H9 (cell line): ENCODE results near the gene SEMA3C. TPM values are rescaled to one million over a fixed set of nuclear protein-coding genes. Genes with fewer than 3 reads are reported as not detected.

Source experiments
- DNase-seq: peaks from one replicate; pipeline ENCODE4 v3.0.0-alpha.2; 2017
- H2AFZ ChIP-seq: one replicate; pipeline ENCODE4 v1.6.1; 2013; ENCODE audit warnings: mild to moderate bottlenecking, low read length, control low read depth, moderate library complexity
- H2AK5ac ChIP-seq: 2 replicates; pipeline ENCODE4 v1.6.1; 2013; ENCODE audit warnings: low read length, control low read depth, mixed read lengths; ENCODE audit not compliant: insufficient read length
- H2BK120ac ChIP-seq: one replicate; pipeline ENCODE4 v1.6.1; 2013; ENCODE audit warnings: low read depth, mild to moderate bottlenecking, low read length, control low read depth, inconsistent platforms; ENCODE audit not compliant: poor library complexity, severe bottlenecking
- H2BK12ac ChIP-seq: 2 replicates; pipeline ENCODE4 v1.6.1; 2013; ENCODE audit warnings: low read length, control low read depth, mixed read lengths, low read depth; ENCODE audit not compliant: insufficient read length
- H2BK15ac ChIP-seq: 2 replicates; pipeline ENCODE4 v1.6.1; 2013; ENCODE audit warnings: low read depth, low read length, control low read depth
- H2BK20ac ChIP-seq: one replicate; pipeline ENCODE4 v1.6.1; 2013; ENCODE audit warnings: low read depth, mild to moderate bottlenecking, low read length, control low read depth, inconsistent platforms; ENCODE audit not compliant: poor library complexity, severe bottlenecking
- H2BK5ac ChIP-seq: 2 replicates; pipeline ENCODE4 v1.6.1; 2013; ENCODE audit warnings: low read length, control low read depth, mixed read lengths; ENCODE audit not compliant: insufficient read length
- H3K14ac ChIP-seq: 2 replicates; pipeline ENCODE4 v1.6.1; 2013; ENCODE audit warnings: low read length, control low read depth; ENCODE audit not compliant: insufficient read depth
- H3K18ac ChIP-seq: 2 replicates; pipeline ENCODE4 v1.6.1; 2013; ENCODE audit warnings: low read depth, mild to moderate bottlenecking, mixed read lengths, low read length, control low read depth; ENCODE audit not compliant: insufficient read length
- H3K23ac ChIP-seq: 2 replicates; pipeline ENCODE4 v1.6.1; 2013; ENCODE audit warnings: low read length, control low read depth, mixed read lengths, low read depth; ENCODE audit not compliant: insufficient read length
- H3K23me2 ChIP-seq: 2 replicates; pipeline ENCODE4 v1.6.1; 2013; ENCODE audit warnings: low read depth, mild to moderate bottlenecking, mixed read lengths, low read length, control low read depth; ENCODE audit not compliant: insufficient read length, poor library complexity, severe bottlenecking
- H3K27ac ChIP-seq: 2 replicates; pipeline ENCODE4 v1.5.1; 2013; ENCODE audit warnings: low read length, control low read depth, mixed read lengths, low read depth; ENCODE audit not compliant: insufficient read length
- H3K27me3 ChIP-seq: 2 replicates; pipeline ENCODE4 v1.6.1; 2013; ENCODE audit warnings: low read length, control low read depth, inconsistent platforms; ENCODE audit not compliant: insufficient read depth
- H3K4ac ChIP-seq: 2 replicates; pipeline ENCODE4 v1.6.1; 2013; ENCODE audit warnings: low read depth, mild to moderate bottlenecking, control low read depth, inconsistent platforms, low read length, moderate library complexity
- H3K4me1 ChIP-seq: 2 replicates; pipeline ENCODE4 v1.6.1; 2013; ENCODE audit warnings: low read length, control low read depth, inconsistent platforms; ENCODE audit not compliant: insufficient read depth
- H3K4me2 ChIP-seq: 2 replicates; pipeline ENCODE4 v1.6.1; 2013; ENCODE audit warnings: low read length, control low read depth, mixed read lengths; ENCODE audit not compliant: insufficient read length, insufficient read depth
- H3K56ac ChIP-seq: 2 replicates; pipeline ENCODE4 v1.6.1; 2013; ENCODE audit warnings: low read depth, mild to moderate bottlenecking, mixed read lengths, low read length, control low read depth; ENCODE audit not compliant: insufficient read length
- H3K79me1 ChIP-seq: 2 replicates; pipeline ENCODE4 v1.6.1; 2013; ENCODE audit warnings: low read depth, mild to moderate bottlenecking, moderate library complexity, low read length, control low read depth, inconsistent platforms; ENCODE audit not compliant: insufficient read depth, poor library complexity, severe bottlenecking
- H3K79me2 ChIP-seq: 2 replicates; pipeline ENCODE4 v1.6.1; 2013; ENCODE audit warnings: low read length, control low read depth, inconsistent platforms; ENCODE audit not compliant: insufficient read depth
- H3K9ac ChIP-seq: 2 replicates; pipeline ENCODE4 v1.6.1; 2013; ENCODE audit warnings: low read length, control low read depth, mixed read lengths; ENCODE audit not compliant: insufficient read length; ENCODE audit errors: extremely low read depth
- H3K9me3 ChIP-seq: one replicate; pipeline ENCODE4 v1.6.1; 2013; ENCODE audit warnings: low read depth, low read length, inconsistent platforms; ENCODE audit not compliant: control insufficient read depth
- H3T11ph ChIP-seq: one replicate; pipeline ENCODE4 v1.6.1; 2013; ENCODE audit warnings: mild to moderate bottlenecking, low read length, control low read depth, inconsistent platforms
- H4K20me1 ChIP-seq: one replicate; pipeline ENCODE4 v1.6.1; 2013; ENCODE audit not compliant: control insufficient read depth, insufficient read length, insufficient read depth
- H4K5ac ChIP-seq: 2 replicates; pipeline ENCODE4 v1.6.1; 2013; ENCODE audit warnings: low read depth, mild to moderate bottlenecking, mixed read lengths, low read length, control low read depth; ENCODE audit not compliant: insufficient read length
- H4K8ac ChIP-seq: replicated peaks from 2 replicates; pipeline ENCODE4 v1.6.1; 2013; ENCODE audit warnings: low read length, control low read depth, mixed read lengths, low read depth; ENCODE audit not compliant: insufficient read length
- H4K91ac ChIP-seq: 2 replicates; pipeline ENCODE4 v1.6.1; 2013; ENCODE audit warnings: low read depth, mild to moderate bottlenecking, moderate library complexity, mixed read lengths, low read length, control low read depth; ENCODE audit not compliant: insufficient read length
- H3K27ac Mint-ChIP-seq, 3 experiments: 2 replicates in 2 of 3; 3 replicates in 1 of 3; pipeline ENCODE4 v1.8.0; 2020 to 2021; ENCODE audit warnings: mixed read lengths in 3 of 3, mild to moderate bottlenecking in 1 of 3, moderate library complexity in 1 of 3
- H3K27me3 Mint-ChIP-seq: 2 replicates; pipeline ENCODE4 v1.8.0; 2021; ENCODE audit warnings: low read depth, mild to moderate bottlenecking, moderate library complexity, mixed read lengths
- H3K36me3 Mint-ChIP-seq, 3 experiments: 2 replicates in 2 of 3; 3 replicates in 1 of 3; pipeline ENCODE4 v1.8.0; 2020 to 2021; ENCODE audit warnings: low read depth in 3 of 3, mixed read lengths in 3 of 3; ENCODE audit not compliant: insufficient read depth in 1 of 3
- H3K4me1 Mint-ChIP-seq, 2 experiments: 2 replicates each; pipeline ENCODE4 v1.8.0; 2020; ENCODE audit warnings: mixed read lengths in 2 of 2
- H3K4me3 Mint-ChIP-seq, 2 experiments: 2 replicates in 1 of 2; 3 replicates in 1 of 2; pipeline ENCODE4 v1.8.0; 2020 to 2021; ENCODE audit warnings: mild to moderate bottlenecking in 2 of 2, mixed read lengths in 2 of 2, moderate library complexity in 1 of 2
- H3K9me3 Mint-ChIP-seq, 2 experiments: 2 replicates in 1 of 2; 3 replicates in 1 of 2; pipeline ENCODE4 v1.8.0; 2020; ENCODE audit warnings: mild to moderate bottlenecking in 2 of 2, mixed read lengths in 2 of 2, moderate library complexity in 1 of 2
- CTCF ChIP-seq: fragments of 200-600 bp; sonication (generic); conservative IDR thresholded peaks from 3 replicates; pipeline ENCODE4 v1.8.0; 2021; ENCODE audit warnings: antibody characterized with exemption, mild to moderate bottlenecking
- WGBS: extraction: QIAGEN DNeasy Blood & Tissue Kit; methylation state at CpG from one replicate; pipeline ENCODE4 v1.1.7; 2013; ENCODE audit warnings: missing lambda C conversion rate, low lambda C conversion rate, mixed read lengths; ENCODE audit not compliant: insufficient read length; ENCODE audit errors: extremely low coverage; 5-methylcytosine and 5-hydroxymethylcytosine counted together
- total RNA-seq: library from RNA; stranded (reverse); gene quantifications from 2 replicates; pipeline ENCODE4 v1.2.1, GENCODE V29; 2021

The SEMA3C gene
- total RNA-seq, 1 experiment from 2014 or later: 1.6 TPM

GRCh38 chr7:80847027-80847426 lies 71.8 kb downstream of the SEMA3C start:
- H2AFZ ChIP-seq: no peak overlapping the region
- no peak overlapping the region for H4K8ac ChIP-seq
- no peak overlapping the region for H2BK20ac ChIP-seq
- DNase-seq: no peak
- no peak overlapping the region for H3K4ac ChIP-seq
- H3K4me1 Mint-ChIP-seq: peaks cover 15 to 16% of the 10 kb centered on the region in 2 experiments
- no peak overlapping the region for H3K27ac ChIP-seq
- H3K4me1 ChIP-seq: no peaks in the 10 kb centered on the region; the same call in 1 of the 2 replicates
- H2AK5ac ChIP-seq: no peak overlapping the region
- H3K4me2 ChIP-seq: no peak overlapping the region
- WGBS: no CpG with 5 or more reads among the region's 3 CpGs
- H3K18ac ChIP-seq: no peak overlapping the region
- H3K56ac ChIP-seq: no peak overlapping the region
- no peak overlapping the region for H3T11ph ChIP-seq
- no peak overlapping the region for H2BK12ac ChIP-seq
- H4K20me1 ChIP-seq: no peaks in the 10 kb centered on the region
- H3K23me2 ChIP-seq: no peaks in the 10 kb centered on the region
- no peaks in the 10 kb centered on the region for H3K27me3 Mint-ChIP-seq
- no peaks in the 10 kb centered on the region for H3K27me3 ChIP-seq
- H3K79me1 ChIP-seq: no peaks in the 10 kb centered on the region
- no peak overlapping the region for H2BK5ac ChIP-seq
- no peaks in the 10 kb centered on the region for H3K9me3 Mint-ChIP-seq
- H3K9ac ChIP-seq: no peak overlapping the region
- H4K91ac ChIP-seq: no peak overlapping the region
- no peak overlapping the region for H3K14ac ChIP-seq
- H3K27ac Mint-ChIP-seq: no peak overlapping the region; a peak in 1 of 7 replicates
- H3K4me3 Mint-ChIP-seq: no peak overlapping the region
- no peak for TF ChIP-seq CTCF
- no peak overlapping the region for H2BK120ac ChIP-seq
- H3K23ac ChIP-seq: no peak overlapping the region
- H3K79me2 ChIP-seq: no peaks in the 10 kb centered on the region
- H2BK15ac ChIP-seq: no peak overlapping the region
- no peaks in the 10 kb centered on the region for H3K9me3 ChIP-seq
- H3K36me3 Mint-ChIP-seq: no peaks in the 10 kb centered on the region
- H4K5ac ChIP-seq: no peak overlapping the region
